HepG2 (cell line): ENCODE data around the gene PWP2. TPM values are rescaled to one million over a fixed set of nuclear protein-coding genes. Genes with fewer than 3 reads are reported as not detected.

Source experiments
- ATAC-seq: fragments of 200-7000 bp; cut with Tn5 transposase; 3 replicates; pipeline ENCODE4 v1.9.1; 2020; ENCODE audit warnings: mild to moderate bottlenecking, moderate library complexity
- BruUV-seq: library from RNA; stranded (reverse); fragments of 400-500 nt; replicated peaks from 2 replicates; lab custom pipeline; 2021; lab: Mats Ljungman, UMichigan
- CTCF ChIA-PET: fragments of 300-600 bp; formaldehyde crosslinking; extraction: SDS; loops from one replicate; lab custom pipeline; 2021; ENCODE audit warnings: low total read pairs, inconsistent platforms, low intra/inter-chr PET ratio; lab: Yijun Ruan, JAX
- POLR2A ChIA-PET: fragments of 350-600 bp; sonication (Branson Sonifier 250); formaldehyde crosslinking; loops from one replicate; lab custom pipeline; 2020; ENCODE audit warnings: antibody characterized with exemption, inconsistent platforms; lab: Yijun Ruan, JAX
- DNase-seq: peaks from one replicate; pipeline ENCODE4 v3.0.0-alpha.2; 2015; ENCODE audit warnings: low spot score
- FAIRE-seq: peaks from 3 replicates; lab custom pipeline; 2011; peaks lifted over from hg19 to GRCh38; lab: Jason Lieb, UNC
- H2AFZ ChIP-seq: one replicate; pipeline ENCODE4 v1.6.1; 2011; ENCODE audit warnings: low read length, inconsistent platforms
- H3K27ac ChIP-seq: fragments of 300-600 bp; 3 replicates; pipeline ENCODE4 v1.8.0; 2011; ENCODE audit warnings: mixed run types, mild to moderate bottlenecking, mixed read lengths, low read length, inconsistent platforms; ENCODE audit not compliant: insufficient read depth; ENCODE audit errors: extremely low read length
- H3K27me3 ChIP-seq, 2 experiments: fragments of 200-600 bp in 1 of 2; 2 replicates in 1 of 2; 3 replicates in 1 of 2; pipeline versions ENCODE4 v1.6.0 to v1.8.0; 2011; ENCODE audit warnings: low read length in 2 of 2, mild to moderate bottlenecking in 2 of 2, moderate library complexity in 2 of 2, inconsistent platforms in 1 of 2; ENCODE audit not compliant: insufficient read depth in 2 of 2, control insufficient read depth in 1 of 2
- H3K36me3 ChIP-seq, 2 experiments: fragments of 200-600 bp in 1 of 2; replicated peaks in 1 of 2; 2 replicates in 1 of 2; 3 replicates in 1 of 2; pipeline versions ENCODE4 v1.5.1 to v1.8.0; 2011; ENCODE audit warnings: low read length in 2 of 2, inconsistent platforms in 1 of 2; ENCODE audit not compliant: insufficient read depth in 2 of 2, control insufficient read depth in 1 of 2
- H3K4me1 ChIP-seq: 2 replicates; pipeline ENCODE4 v1.5.1; 2012; ENCODE audit warnings: low read length, inconsistent platforms; ENCODE audit not compliant: insufficient read depth
- H3K4me2 ChIP-seq: 2 replicates; pipeline ENCODE4 v1.6.0; 2011; ENCODE audit warnings: low read depth, low read length, inconsistent platforms
- H3K4me3 ChIP-seq, 3 experiments: fragments of 200-600 bp in 1 of 3; sonication (generic), shearing (Covaris generic) in 1 of 3; replicated peaks in 1 of 3; 2 replicates each; pipeline ENCODE4 v1.5.1; 2011 to 2016; ENCODE audit warnings: low read length in 3 of 3, inconsistent platforms in 2 of 3, low read depth in 2 of 3, mild to moderate bottlenecking in 2 of 3, control low read depth in 1 of 3, mixed read lengths in 1 of 3; ENCODE audit not compliant: insufficient read depth in 1 of 3
- H3K79me2 ChIP-seq: one replicate; pipeline ENCODE4 v1.6.1; 2011; ENCODE audit warnings: low read length, inconsistent platforms; ENCODE audit not compliant: insufficient read depth
- H3K9ac ChIP-seq: 2 replicates; pipeline ENCODE4 v1.6.0; 2011; ENCODE audit warnings: mild to moderate bottlenecking, low read depth, low read length, inconsistent platforms; ENCODE audit not compliant: insufficient read depth
- H3K9me3 ChIP-seq: 2 replicates; pipeline ENCODE4 v1.5.1; 2012; ENCODE audit warnings: mild to moderate bottlenecking, low read length
- H4K20me1 ChIP-seq: 2 replicates; pipeline ENCODE4 v1.6.0; 2011; ENCODE audit warnings: inconsistent platforms, mild to moderate bottlenecking, low read length, moderate library complexity; ENCODE audit not compliant: insufficient read depth
- BORCS8-MEF2B ChIP-seq: sonication (generic); formaldehyde crosslinking; IDR thresholded peaks from 2 replicates; pipeline ENCODE4 v1.8.0; 2022; ENCODE audit warnings: mild to moderate bottlenecking, missing genetic modification reagents
- HIVEP1 ChIP-seq: sonication (generic); formaldehyde crosslinking; IDR thresholded peaks from 2 replicates; pipeline ENCODE4 v1.4.0; 2020; ENCODE audit warnings: mild to moderate bottlenecking, missing genetic modification reagents
- NCOR1 ChIP-seq: fragments of 200-600 bp; sonication (generic); IDR thresholded peaks from 2 replicates; pipeline ENCODE4 v1.7.0; 2017; ENCODE audit warnings: antibody characterized with exemption, low read length, borderline replicate concordance
- SMC3 ChIP-seq: IDR thresholded peaks from 2 replicates; pipeline ENCODE4 v1.6.1; 2011; ENCODE audit warnings: low read length, improper control_type of control experiment
- ZNF460 ChIP-seq: sonication (generic); formaldehyde crosslinking; IDR thresholded peaks from 2 replicates; pipeline ENCODE4 v1.5.1; 2020; ENCODE audit warnings: missing genetic modification reagents, mild to moderate bottlenecking, borderline replicate concordance
- whole genome bisulfite sequencing: methylation state at CpG from one replicate; pipeline ENCODE4 v1.1.6; 2017; ENCODE audit warnings: low lambda C conversion rate; 5-methylcytosine and 5-hydroxymethylcytosine counted together
- in situ Hi-C: cut with HindIII; loops from 2 replicates; pipeline ENCODE4 v1.10.0; 2017; ENCODE audit warnings: low pct_unique_long_range_greater_than_20kb; ENCODE audit not compliant: extremely low pct_ligation_motif_present
- intact Hi-C: fragments of 100-400 bp; cut with micrococcal nuclease; formaldehyde crosslinking; loops from one replicate; pipeline ENCODE4 v1.10.0; 2022; ENCODE audit not compliant: unreplicated experiment
- polyA plus RNA-seq, 8 experiments: library from polyadenylated mRNA; depleted of rRNA in 3 of 8; stranded (reverse) in 7 of 8; unstranded in 1 of 8; fragments of >200 nt; fragmentation: Illumina TruSeq in 4 of 8; extraction: Trizol in 4 of 8; gene quantifications; 2 replicates each; pipeline versions ENCODE4 v1.2.1 to v1.2.3, GENCODE V29; 2011 to 2016; ENCODE audit warnings: low read depth in 4 of 8, missing spikeins in 1 of 8, mixed read lengths in 1 of 8; ENCODE audit not compliant: insufficient read depth in 1 of 8
- total RNA-seq, 5 experiments: library from RNA; depleted of rRNA; stranded (reverse); fragments of >200 nt; fragmentation: Illumina TruSeq; extraction: Trizol; gene quantifications; 2 replicates each; pipeline ENCODE4 v1.2.3, GENCODE V29; 2016; ENCODE audit warnings: low read depth in 1 of 5
- TF ChIP-seq, protein P1 (sequence below): sonication (generic); formaldehyde crosslinking; IDR thresholded peaks from 2 replicates; pipeline ENCODE4 v1.9.0; 2022; ENCODE audit warnings: low read depth, missing genetic modification reagents
- TF ChIP-seq, protein P2 (sequence below): sonication (generic); formaldehyde crosslinking; IDR thresholded peaks from 2 replicates; pipeline ENCODE4 v1.4.0; 2020; ENCODE audit warnings: missing genetic modification reagents, borderline replicate concordance
- TF ChIP-seq, protein P3 (sequence below): sonication (generic); formaldehyde crosslinking; IDR thresholded peaks from 2 replicates; pipeline ENCODE4 v1.8.1; 2023; ENCODE audit warnings: mild to moderate bottlenecking, inconsistent platforms, moderate library complexity, missing genetic modification reagents, borderline replicate concordance

Gene PWP2
- total and polyA plus RNA-seq, 2 of the 13 experiments (the other 11 are each of a cell fraction or from before 2014, with no cell fraction given) = 7.7 to 17.0 TPM

DNA sequence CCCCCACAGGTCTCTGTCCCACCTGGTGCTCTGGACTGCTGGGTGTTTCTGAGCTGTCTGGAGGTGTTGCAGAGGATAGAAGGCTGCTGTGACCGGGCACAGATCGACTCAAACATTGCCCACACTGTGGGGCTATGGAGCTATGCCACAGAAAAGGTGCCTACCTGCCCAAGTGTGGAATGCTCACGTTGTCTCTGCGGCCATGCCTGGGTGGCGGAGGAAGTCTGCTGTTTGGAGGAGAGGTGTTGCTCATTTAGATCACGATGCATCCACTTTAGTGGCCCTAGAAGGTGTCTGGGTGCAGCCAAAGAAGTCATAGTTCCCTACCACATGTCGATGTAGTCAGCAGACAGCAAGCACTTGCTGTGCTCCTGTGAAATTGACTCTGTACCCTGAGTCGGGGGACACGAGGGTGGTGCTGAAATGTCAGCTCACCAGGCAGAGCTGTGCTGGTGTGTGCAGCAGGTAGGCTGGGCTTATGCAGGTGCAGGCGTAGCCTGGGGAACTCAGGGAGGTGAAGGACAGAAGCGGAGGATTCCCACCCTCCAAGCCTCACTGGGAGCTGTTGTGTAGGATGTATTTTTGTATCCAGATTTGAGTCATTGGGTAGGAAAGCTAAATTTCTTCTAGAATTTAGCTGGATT, 32.8 kb upstream of the PWP2 start:
- no peaks in the 10 kb centered on the region for H3K9me3 ChIP-seq
- POLR2A ChIA-PET = no interaction called here
- no peak overlapping the region for H2AFZ ChIP-seq
- no TSS peak for BruUV-seq
- no peaks in the 10 kb centered on the region for H4K20me1 ChIP-seq
- H3K36me3 ChIP-seq = peaks cover 12 to 46% of the 10 kb centered on the region in 2 experiments; a peak in 4 of 5 replicates
- in situ Hi-C loops = no loop called here
- H3K4me1 ChIP-seq = no peaks in the 10 kb centered on the region
- WGBS = 99% methylated on average over 7 of the region's 11 CpGs
- no peak for TF ChIP-seq HIVEP1 (CRISPR knock-in tag)
- no peak for TF ChIP-seq SMC3
- TF ChIP-seq ZNF460 = no peak
- TF ChIP-seq, protein P1, sequence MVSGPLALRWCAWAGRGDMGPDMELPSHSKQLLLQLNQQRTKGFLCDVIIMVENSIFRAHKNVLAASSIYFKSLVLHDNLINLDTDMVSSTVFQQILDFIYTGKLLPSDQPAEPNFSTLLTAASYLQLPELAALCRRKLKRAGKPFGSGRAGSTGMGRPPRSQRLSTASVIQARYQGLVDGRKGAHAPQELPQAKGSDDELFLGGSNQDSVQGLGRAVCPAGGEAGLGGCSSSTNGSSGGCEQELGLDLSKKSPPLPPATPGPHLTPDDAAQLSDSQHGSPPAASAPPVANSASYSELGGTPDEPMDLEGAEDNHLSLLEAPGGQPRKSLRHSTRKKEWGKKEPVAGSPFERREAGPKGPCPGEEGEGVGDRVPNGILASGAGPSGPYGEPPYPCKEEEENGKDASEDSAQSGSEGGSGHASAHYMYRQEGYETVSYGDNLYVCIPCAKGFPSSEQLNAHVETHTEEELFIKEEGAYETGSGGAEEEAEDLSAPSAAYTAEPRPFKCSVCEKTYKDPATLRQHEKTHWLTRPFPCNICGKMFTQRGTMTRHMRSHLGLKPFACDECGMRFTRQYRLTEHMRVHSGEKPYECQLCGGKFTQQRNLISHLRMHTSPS (CRISPR knock-in tag) = no peak
- TF ChIP-seq, protein P2, sequence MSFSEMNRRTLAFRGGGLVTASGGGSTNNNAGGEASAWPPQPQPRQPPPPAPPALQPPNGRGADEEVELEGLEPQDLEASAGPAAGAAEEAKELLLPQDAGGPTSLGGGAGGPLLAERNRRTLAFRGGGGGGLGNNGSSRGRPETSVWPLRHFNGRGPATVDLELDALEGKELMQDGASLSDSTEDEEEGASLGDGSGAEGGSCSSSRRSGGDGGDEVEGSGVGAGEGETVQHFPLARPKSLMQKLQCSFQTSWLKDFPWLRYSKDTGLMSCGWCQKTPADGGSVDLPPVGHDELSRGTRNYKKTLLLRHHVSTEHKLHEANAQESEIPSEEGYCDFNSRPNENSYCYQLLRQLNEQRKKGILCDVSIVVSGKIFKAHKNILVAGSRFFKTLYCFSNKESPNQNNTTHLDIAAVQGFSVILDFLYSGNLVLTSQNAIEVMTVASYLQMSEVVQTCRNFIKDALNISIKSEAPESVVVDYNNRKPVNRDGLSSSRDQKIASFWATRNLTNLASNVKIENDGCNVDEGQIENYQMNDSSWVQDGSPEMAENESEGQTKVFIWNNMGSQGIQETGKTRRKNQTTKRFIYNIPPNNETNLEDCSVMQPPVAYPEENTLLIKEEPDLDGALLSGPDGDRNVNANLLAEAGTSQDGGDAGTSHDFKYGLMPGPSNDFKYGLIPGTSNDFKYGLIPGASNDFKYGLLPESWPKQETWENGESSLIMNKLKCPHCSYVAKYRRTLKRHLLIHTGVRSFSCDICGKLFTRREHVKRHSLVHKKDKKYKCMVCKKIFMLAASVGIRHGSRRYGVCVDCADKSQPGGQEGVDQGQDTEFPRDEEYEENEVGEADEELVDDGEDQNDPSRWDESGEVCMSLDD (CRISPR knock-in tag) = no peak
- TF ChIP-seq, protein P3, sequence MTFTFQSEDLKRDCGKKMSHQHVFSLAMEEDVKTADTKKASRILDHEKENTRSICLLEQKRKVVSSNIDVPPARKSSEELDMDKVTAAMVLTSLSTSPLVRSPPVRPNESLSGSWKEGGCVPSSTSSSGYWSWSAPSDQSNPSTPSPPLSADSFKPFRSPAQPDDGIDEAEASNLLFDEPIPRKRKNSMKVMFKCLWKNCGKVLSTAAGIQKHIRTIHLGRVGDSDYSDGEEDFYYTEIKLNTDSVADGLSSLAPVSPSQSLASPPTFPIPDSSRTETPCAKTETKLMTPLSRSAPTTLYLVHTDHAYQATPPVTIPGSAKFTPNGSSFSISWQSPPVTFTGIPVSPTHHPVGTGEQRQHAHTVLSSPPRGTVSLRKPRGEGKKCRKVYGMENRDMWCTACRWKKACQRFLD = no peak
- no peak for TF ChIP-seq BORCS8-MEF2B (CRISPR knock-in tag)
- no peak for TF ChIP-seq NCOR1
- TF ChIP-seq, all 625 proteins: peak for 0
- no peak for FAIRE-seq
- Histone ChIP-seq H3K4me3 (no peak overlapping the region), H3K27me3 (no peaks in the 10 kb centered on the region), H3K27ac (no peak overlapping the region), H3K9ac (no peak overlapping the region), H3K79me2 (no peaks in the 10 kb centered on the region), H3K4me2 (no peak overlapping the region)
- intact Hi-C loops = no loop called here
- ATAC-seq = no peak
- CTCF ChIA-PET = no interaction called here
- no peak for DNase-seq
